Activated gamma-delta T cell (primary cell): ENCODE results near the gene NDUFA6.
"Not testable (repeated sequence)": the region's sequence is repeated elsewhere in the genome, so short reads cannot be mapped to it uniquely, and the experiment has no call there.

Source experiments
- DNase-seq: peaks from one replicate; lab custom pipeline; 2025; lab: John Stamatoyannopoulos, UW
- total RNA-seq, 2 donors: gene quantifications; one replicate each; lab custom pipeline; 2026; lab: John Stamatoyannopoulos, UW

The NDUFA6 gene
- 54.9 to 57.0 reads per million in 2 donors for total RNA-seq

- DNase-seq: peak; percentile 98
Measured at GRCh38 chr22:42090596-42091454, at the start of gene NDUFA6. NDUFA6 (minus strand) TSS chr22:42090772; CDS start chr22:42090744, 28 bp downstream.

- DNase-seq: not testable (repeated sequence)
Measured at GRCh38 chr22:42140153-42140552, 49.6 kb upstream of the NDUFA6 start.

- not testable (repeated sequence) for DNase-seq
Measured at GRCh38 chr22:42139508-42139907, 48.9 kb upstream of the NDUFA6 start.

GRCh38 chr22:42138972-42139371 is 48.4 kb upstream of the NDUFA6 start:
- DNase-seq: no peak

- no peak for DNase-seq
Measured at GRCh38 chr22:42138122-42138770, 47.7 kb upstream of the NDUFA6 start.

- DNase-seq: not testable (repeated sequence)
Measured at GRCh38 chr22:42135688-42136087, 45.1 kb upstream of the NDUFA6 start.

GRCh38 chr22:42134100-42135020 is 43.8 kb upstream of the NDUFA6 start:
- DNase-seq: no peak

GRCh38 chr22:42132457-42132856 is 41.9 kb upstream of the NDUFA6 start:
- DNase-seq: no peak

GRCh38 chr22:42131562-42131961 is 41.0 kb upstream of the NDUFA6 start:
- no peak for DNase-seq

- DNase-seq: not testable (repeated sequence)
Measured at GRCh38 chr22:42130639-42131431, 40.3 kb upstream of the NDUFA6 start, which contains the start of gene CYP2D6. CYP2D6 (minus strand) TSS chr22:42130810; CDS start chr22:42130791, 19 bp downstream.

- DNase-seq: not testable (repeated sequence)
Measured at GRCh38 chr22:42130182-42130581, 39.6 kb upstream of the NDUFA6 start.

GRCh38 chr22:42128776-42129694 is 38.5 kb upstream of the NDUFA6 start:
- not testable (repeated sequence) for DNase-seq

- DNase-seq: not testable (repeated sequence)
Measured at GRCh38 chr22:42128007-42128406, 37.4 kb upstream of the NDUFA6 start.

GRCh38 chr22:42127606-42128005 is 37.0 kb upstream of the NDUFA6 start:
- no peak for DNase-seq

GRCh38 chr22:42123529-42123928 is 33.0 kb upstream of the NDUFA6 start:
- not testable (repeated sequence) for DNase-seq

GRCh38 chr22:42120231-42121021 is 29.9 kb upstream of the NDUFA6 start:
- DNase-seq: not testable (repeated sequence)

- DNase-seq: no peak
Measured at GRCh38 chr22:42116848-42117424, 26.4 kb upstream of the NDUFA6 start.

GRCh38 chr22:42115420-42115830 is 24.9 kb upstream of the NDUFA6 start:
- not testable (repeated sequence) for DNase-seq

- no peak for DNase-seq
Measured at GRCh38 chr22:42114721-42115120, 24.1 kb upstream of the NDUFA6 start.
